Spinal cord (tissue), 10 donors: Measurements from ENCODE around the gene TACO1. TPM values are rescaled to one million over a fixed set of nuclear protein-coding genes. Genes with fewer than 3 reads are reported as not detected.

Source experiments
- DNase-seq, 6 donors: peaks; one replicate each; pipeline versions ENCODE4 v3.0.0 to v3.0.0-alpha.2; 2013 to 2015; ENCODE audit warnings: low spot score in 6 of 6, low read depth in 4 of 6
- H3K27ac ChIP-seq: one replicate; pipeline ENCODE4 v1.5.1; 2013; ENCODE audit warnings: low read depth, low read length, control low read depth
- H3K27me3 ChIP-seq: one replicate; pipeline ENCODE4 v1.6.1; 2013; ENCODE audit warnings: low read length; ENCODE audit not compliant: control insufficient read depth, insufficient read depth
- H3K36me3 ChIP-seq: one replicate; pipeline ENCODE4 v1.6.1; 2013; ENCODE audit warnings: low read length; ENCODE audit not compliant: control insufficient read depth, insufficient read depth
- H3K4me1 ChIP-seq: one replicate; pipeline ENCODE4 v1.6.1; 2013; ENCODE audit warnings: low read length; ENCODE audit not compliant: control insufficient read depth, insufficient read depth
- H3K4me3 ChIP-seq: one replicate; pipeline ENCODE4 v1.5.1; 2013; ENCODE audit warnings: low read depth, low read length, control low read depth
- H3K9me3 ChIP-seq: one replicate; pipeline ENCODE4 v1.6.1; 2013; ENCODE audit warnings: low read length; ENCODE audit not compliant: control insufficient read depth, insufficient read depth
- WGBS: methylation state at CpG from one replicate; pipeline ENCODE4 v1.1.5; 2013; ENCODE audit warnings: missing lambda C conversion rate; ENCODE audit not compliant: insufficient coverage; 5-methylcytosine and 5-hydroxymethylcytosine counted together
- polyA plus RNA-seq, 2 donors: library from polyadenylated mRNA; unstranded; fragments of 120-200 nt; gene quantifications; one replicate each; pipeline ENCODE4 v1.2.1, GENCODE V29; 2013; ENCODE audit not compliant: insufficient read length in 2 of 2
- total RNA-seq, 2 donors: library from RNA; depleted of rRNA in 1 of 2; stranded (reverse); fragments of 120-200 nt in 1 of 2; fragments of >200 nt in 1 of 2; gene quantifications; one replicate each; pipeline versions ENCODE4 v1.2.3 to v1.2.4, GENCODE V29; 2013 to 2014
- donor health status: healthy.

The TACO1 gene
- total and polyA plus RNA-seq, 4 donors: 10.3 to 21.1 (median 16.2) TPM

- under 1% methylated on average over 73 of the region's 75 CpGs for WGBS
- H3K4me1 ChIP-seq: peaks cover 3% of the 10 kb centered on the region
- H3K36me3 ChIP-seq: no peaks in the 10 kb centered on the region
- no peaks in the 10 kb centered on the region for H3K27me3 ChIP-seq
- H3K9me3 ChIP-seq: no peaks in the 10 kb centered on the region
- DNase-seq: peak; percentile 92 to 100 (median 100)
- H3K4me3 ChIP-seq: peak within 1 kb of the TSS; percentile 83
- peak within 1 kb of the TSS; percentile 91 for H3K27ac ChIP-seq
These were observed 21.2 kb downstream of the TACO1 start, which contains the start of gene MAP3K3 for GRCh38 chr17:63621684-63622573. TSS of gene MAP3K3 (plus strand) at chr17:63622417. CDS start at chr17:63622760, 343 bp downstream.

GRCh38 chr17:63622574-63623390 lies 22.1 kb downstream of the TACO1 start:
- Histone ChIP-seq H3K4me3 (peak overlapping the region; percentile 83), H3K4me1 (peaks cover 6% of the 10 kb centered on the region), H3K27ac (peak overlapping the region; percentile 91), H3K9me3 (no peaks in the 10 kb centered on the region), H3K36me3 (no peaks in the 10 kb centered on the region), H3K27me3 (no peaks in the 10 kb centered on the region)
- peak in 4 of 6 donors; percentile 10 to 72 (median 48) for DNase-seq
- WGBS: under 1% methylated on average over 95 of the region's 100 CpGs

- H3K36me3 ChIP-seq: no peaks in the 10 kb centered on the region
- peaks cover 6% of the 10 kb centered on the region for H3K4me1 ChIP-seq
- H3K27me3 ChIP-seq: no peaks in the 10 kb centered on the region
- peak overlapping the region; percentile 80 for H3K4me3 ChIP-seq
- WGBS: 2% methylated on average over 3 of the region's 7 CpGs
- H3K27ac ChIP-seq: peak overlapping the region; percentile 91
- H3K9me3 ChIP-seq: no peaks in the 10 kb centered on the region
- DNase-seq: no peak
These were observed 23.3 kb downstream of the TACO1 start for GRCh38 chr17:63623786-63624530.

- DNase-seq: no peak
- H3K36me3 ChIP-seq: no peaks in the 10 kb centered on the region
- peaks cover 6% of the 10 kb centered on the region for H3K4me1 ChIP-seq
- no peaks in the 10 kb centered on the region for H3K27me3 ChIP-seq
- no peak overlapping the region for H3K27ac ChIP-seq
- no peaks in the 10 kb centered on the region for H3K9me3 ChIP-seq
- no peak overlapping the region for H3K4me3 ChIP-seq
- no CpG with 5 or more reads among the region's 1 CpG for WGBS
These were observed 23.8 kb downstream of the TACO1 start for GRCh38 chr17:63624531-63624880.

GRCh38 chr17:63626551-63627180 lies 26.0 kb downstream of the TACO1 start:
- Histone ChIP-seq H3K36me3 (no peaks in the 10 kb centered on the region), H3K27ac (no peak overlapping the region), H3K27me3 (no peaks in the 10 kb centered on the region), H3K9me3 (no peaks in the 10 kb centered on the region), H3K4me1 (peaks cover 3% of the 10 kb centered on the region), H3K4me3 (no peak overlapping the region)
- DNase-seq: peak in 1 of 6 donors; percentile 9
- WGBS: 40% methylated on average over 1 of the region's 4 CpGs

GRCh38 chr17:63629627-63630026 lies 28.9 kb downstream of the TACO1 start:
- H3K4me3 ChIP-seq: no peak overlapping the region
- no peak overlapping the region for H3K27ac ChIP-seq
- H3K27me3 ChIP-seq: no peaks in the 10 kb centered on the region
- H3K4me1 ChIP-seq: peaks cover 3% of the 10 kb centered on the region
- DNase-seq: no peak
- H3K9me3 ChIP-seq: no peaks in the 10 kb centered on the region
- peaks cover 6% of the 10 kb centered on the region for H3K36me3 ChIP-seq
- no CpG with 5 or more reads among the region's 1 CpG for WGBS

- peaks cover 6% of the 10 kb centered on the region for H3K36me3 ChIP-seq
- no peak for DNase-seq
- no peak overlapping the region for H3K27ac ChIP-seq
- no peaks in the 10 kb centered on the region for H3K27me3 ChIP-seq
- no peaks in the 10 kb centered on the region for H3K9me3 ChIP-seq
- WGBS: 100% methylated on average over 1 of the region's 3 CpGs
- H3K4me3 ChIP-seq: no peak overlapping the region
- H3K4me1 ChIP-seq: peaks cover 6% of the 10 kb centered on the region
These were observed 30.4 kb downstream of the TACO1 start for GRCh38 chr17:63631062-63631461.

GRCh38 chr17:63631626-63632025 lies 30.9 kb downstream of the TACO1 start:
- H3K9me3 ChIP-seq: no peaks in the 10 kb centered on the region
- peaks cover 11% of the 10 kb centered on the region for H3K4me1 ChIP-seq
- H3K27me3 ChIP-seq: no peaks in the 10 kb centered on the region
- DNase-seq: no peak
- H3K27ac ChIP-seq: no peak overlapping the region
- no CpG with 5 or more reads among the region's 1 CpG for WGBS
- peaks cover 9% of the 10 kb centered on the region for H3K36me3 ChIP-seq
- H3K4me3 ChIP-seq: no peak overlapping the region

GRCh38 chr17:63633742-63634141 lies 33.0 kb downstream of the TACO1 start:
- peaks cover 10% of the 10 kb centered on the region for H3K4me1 ChIP-seq
- H3K36me3 ChIP-seq: peaks cover 18% of the 10 kb centered on the region
- H3K4me3 ChIP-seq: no peak overlapping the region
- no peak for DNase-seq
- no peaks in the 10 kb centered on the region for H3K9me3 ChIP-seq
- H3K27me3 ChIP-seq: no peaks in the 10 kb centered on the region
- H3K27ac ChIP-seq: no peak overlapping the region
